ENCODE measurements around the gene VSIR.

DNA sequence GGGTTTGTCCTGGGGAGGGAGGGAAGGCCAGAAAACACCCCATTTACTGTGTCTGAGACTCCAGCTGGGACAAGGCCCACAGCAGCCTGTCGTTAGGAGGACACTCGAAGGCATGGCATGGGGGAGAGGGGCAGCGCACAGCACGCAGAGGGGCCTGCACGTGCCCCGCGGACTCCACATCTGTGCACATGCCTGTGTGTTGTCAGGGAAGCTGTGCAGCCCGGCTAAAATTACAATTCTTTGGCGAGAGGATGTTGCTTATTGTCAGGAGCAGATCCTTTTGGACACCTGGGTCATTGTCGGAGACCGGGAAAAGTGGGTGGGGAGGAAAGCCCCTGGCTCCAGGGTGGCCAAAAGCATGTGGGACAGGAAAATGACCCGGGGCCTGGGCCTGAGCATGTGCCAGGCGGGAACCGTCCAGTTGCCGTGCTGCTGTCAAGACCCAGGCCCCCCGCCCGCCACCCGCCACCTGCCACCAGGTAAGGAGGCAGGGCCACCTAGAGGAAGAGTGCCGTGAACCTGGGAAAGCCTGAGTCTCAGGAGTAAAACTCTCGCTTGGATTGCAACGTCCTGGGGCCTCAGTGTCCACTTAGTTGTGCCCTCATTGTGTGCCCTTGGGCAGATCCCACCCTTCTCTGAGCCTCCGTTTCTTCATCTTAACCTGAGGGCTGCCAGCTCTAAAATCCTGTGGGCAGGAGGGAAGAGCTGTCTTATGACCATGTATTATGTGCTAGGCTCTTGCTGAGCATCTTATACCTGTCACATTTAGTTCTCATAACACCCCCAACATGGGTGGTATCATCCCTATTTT, 7.2 kb downstream of the VSIR start:
- no peak for TF ChIP-seq CTCF (IDR thresholded peaks at IDR 0.05; ENCODE audit: low read depth, low read length)
- TF ChIP-seq EZH2phosphoT487 (IDR thresholded peaks at IDR 0.05; ENCODE audit: low read depth), result no peak
